K562 (cell line): ENCODE results near the gene RNF166. TPM values are rescaled to one million over a fixed set of nuclear protein-coding genes. Genes with fewer than 3 reads are reported as not detected.
A peak's percentile ranks its signal among the peaks of the same experiment; 100 is the strongest.

Experiments
- ATAC-seq: fragments of 200-7000 bp; cut with Tn5 transposase; 3 replicates; pipeline ENCODE4 v1.9.1; 2020; ENCODE audit warnings: moderate library complexity
- BruUV-seq: library from RNA; stranded (reverse); fragments of 400-500 nt; replicated peaks from 2 replicates; lab custom pipeline; 2021; lab: Mats Ljungman, UMichigan
- CTCF ChIA-PET: fragments of 300-600 bp; formaldehyde crosslinking; extraction: SDS; loops from one replicate; lab custom pipeline; 2021; ENCODE audit warnings: low intra/inter-chr PET ratio; lab: Yijun Ruan, JAX
- POLR2A ChIA-PET: fragments of 300-600, 350-650 bp; sonication (Branson Sonifier 250); formaldehyde crosslinking; extraction: SDS; loops from one replicate; lab custom pipeline; 2021; ENCODE audit warnings: antibody characterized with exemption, inconsistent platforms; lab: Yijun Ruan, JAX
- DNase-seq, 4 experiments: peaks; one replicate each; pipeline versions ENCODE4 v3.0.0 to v3.0.0-alpha.2; 2011 to 2018; ENCODE audit warnings: low spot score in 3 of 4, mixed read lengths in 3 of 4; ENCODE audit errors: extremely low read depth in 1 of 4
- FAIRE-seq: peaks from 2 replicates; lab custom pipeline; 2011; peaks lifted over from hg19 to GRCh38; lab: Jason Lieb, UNC
- H2AFZ ChIP-seq: 2 replicates; pipeline ENCODE4 v1.6.0; 2011; ENCODE audit warnings: low read depth, low read length, control low read depth, inconsistent platforms
- H3K27ac ChIP-seq: fragments of 200-600 bp; 3 replicates; pipeline ENCODE4 v1.8.0; 2011; ENCODE audit warnings: low read depth, mild to moderate bottlenecking, control low read depth, inconsistent platforms, low read length, moderate library complexity, mixed read lengths; ENCODE audit errors: extremely low read depth
- H3K27me3 ChIP-seq, 2 experiments: fragments of 300-600 bp in 1 of 2; 2 replicates in 1 of 2; 3 replicates in 1 of 2; pipeline versions ENCODE4 v1.6.0 to v1.8.0; 2011; ENCODE audit warnings: inconsistent platforms in 2 of 2, low read length in 2 of 2, mild to moderate bottlenecking in 1 of 2, mixed read lengths in 1 of 2, moderate library complexity in 1 of 2; ENCODE audit not compliant: control insufficient read depth in 2 of 2, insufficient read depth in 2 of 2
- H3K36me3 ChIP-seq: fragments of 300-600 bp; 3 replicates; pipeline ENCODE4 v1.8.0; 2011; ENCODE audit warnings: mild to moderate bottlenecking, low read length, inconsistent platforms; ENCODE audit not compliant: control insufficient read depth, insufficient read depth
- H3K4me1 ChIP-seq, 2 experiments: fragments of 200-600 bp in 1 of 2; replicated peaks in 1 of 2; 2 replicates in 1 of 2; 3 replicates in 1 of 2; pipeline versions ENCODE4 v1.5.1 to v1.8.0; 2011; ENCODE audit warnings: inconsistent platforms in 2 of 2, low read length in 2 of 2, mild to moderate bottlenecking in 1 of 2, mixed read lengths in 1 of 2, moderate library complexity in 1 of 2; ENCODE audit not compliant: control insufficient read depth in 2 of 2, insufficient read depth in 2 of 2
- H3K4me2 ChIP-seq: 2 replicates; pipeline ENCODE4 v1.6.1; 2011; ENCODE audit warnings: low read length, control low read depth, inconsistent platforms, mixed read lengths; ENCODE audit not compliant: insufficient read depth
- H3K4me3 ChIP-seq: fragments of 200-600 bp; sonication (generic), shearing (Covaris generic); 2 replicates; pipeline ENCODE4 v1.5.1; 2016; ENCODE audit warnings: control low read depth, inconsistent platforms
- H3K79me2 ChIP-seq: fragments of 200-600 bp; 3 replicates; pipeline ENCODE4 v1.8.0; 2011; ENCODE audit warnings: low read length, inconsistent platforms; ENCODE audit not compliant: control insufficient read depth, insufficient read depth
- H3K9ac ChIP-seq, 2 experiments: 2 replicates each; pipeline versions ENCODE4 v1.6.0 to v1.6.1; 2011; ENCODE audit warnings: low read depth in 2 of 2, low read length in 2 of 2, control low read depth in 1 of 2, inconsistent platforms in 1 of 2, mild to moderate bottlenecking in 1 of 2, mixed read lengths in 1 of 2; ENCODE audit not compliant: insufficient read depth in 1 of 2
- H3K9me1 ChIP-seq: one replicate; pipeline ENCODE4 v1.6.0; 2011; ENCODE audit warnings: inconsistent platforms, mild to moderate bottlenecking, low read length, moderate library complexity; ENCODE audit not compliant: control insufficient read depth, insufficient read depth
- H3K9me3 ChIP-seq: replicated peaks from 2 replicates; pipeline ENCODE4 v1.5.1; 2011; ENCODE audit warnings: low read depth, low read length, inconsistent platforms; ENCODE audit not compliant: control insufficient read depth, insufficient read depth
- H4K20me1 ChIP-seq: replicated peaks from 2 replicates; pipeline ENCODE4 v1.6.1; 2011; ENCODE audit warnings: low read length, inconsistent platforms, mixed read lengths; ENCODE audit not compliant: control insufficient read depth, insufficient read depth
- ARNT ChIP-seq, 2 experiments: fragments of 450-650 bp; IDR thresholded peaks; 2 replicates each; pipeline ENCODE4 v1.6.1; 2016; ENCODE audit warnings: mild to moderate bottlenecking in 1 of 2
- CC2D1A ChIP-seq: fragments of 450-650 bp; IDR thresholded peaks from 2 replicates; pipeline ENCODE4 v1.6.1; 2017; ENCODE audit warnings: mild to moderate bottlenecking
- CEBPG ChIP-seq, 3 experiments: fragments of 200-800 bp in 1 of 3; sonication (Bioruptor generic) in 1 of 3; sonication (generic) in 1 of 3; formaldehyde crosslinking in 1 of 3; IDR thresholded peaks in 2 of 3; conservative IDR thresholded peaks in 1 of 3; 2 replicates each; pipeline versions ENCODE4 v1.6.1 to v1.8.0; 2016 to 2022; ENCODE audit warnings: missing compliant biosample characterization in 2 of 3, missing genetic modification characterization in 2 of 3, mild to moderate bottlenecking in 1 of 3, missing genetic modification reagents in 1 of 3
- FOXA3 ChIP-seq, 2 experiments: fragments of 450-650 bp in 1 of 2; sonication (generic) in 1 of 2; formaldehyde crosslinking; IDR thresholded peaks in 1 of 2; conservative IDR thresholded peaks in 1 of 2; 2 replicates each; pipeline versions ENCODE4 v1.4.0 to v1.8.0; 2020 to 2022; ENCODE audit warnings: mild to moderate bottlenecking in 2 of 2, missing genetic modification reagents in 1 of 2
- FOXJ2 ChIP-seq: fragments of 200-800 bp; sonication (Bioruptor generic); IDR thresholded peaks from 2 replicates; pipeline ENCODE4 v1.6.1; 2016; ENCODE audit warnings: missing genetic modification characterization, missing compliant biosample characterization
- FOXM1 ChIP-seq, 2 experiments: fragments of 450-650 bp in 1 of 2; sonication (generic) in 1 of 2; formaldehyde crosslinking in 1 of 2; IDR thresholded peaks; 2 replicates each; pipeline versions ENCODE4 v1.6.1 to v1.9.0; 2017 to 2022; ENCODE audit warnings: low read depth in 2 of 2, mild to moderate bottlenecking in 2 of 2, missing genetic modification reagents in 1 of 2, moderate library complexity in 1 of 2
- HLTF ChIP-seq: fragments of 450-650 bp; IDR thresholded peaks from 2 replicates; pipeline ENCODE4 v1.6.1; 2016
- HNRNPL ChIP-seq: fragments of 200-400 bp; formaldehyde crosslinking; IDR thresholded peaks from 2 replicates; pipeline ENCODE4 v1.6.1; 2017; ENCODE audit warnings: low read depth, mild to moderate bottlenecking, low read length
- MIER1 ChIP-seq: fragments of 450-650 bp; IDR thresholded peaks from 2 replicates; pipeline ENCODE4 v1.6.1; 2016; ENCODE audit warnings: antibody characterized with exemption, mild to moderate bottlenecking, low read depth
- PHF21A ChIP-seq: fragments of 450-650 bp; IDR thresholded peaks from 2 replicates; pipeline ENCODE4 v1.6.1; 2017; ENCODE audit warnings: low read depth, borderline replicate concordance
- SMARCA5 ChIP-seq: fragments of 450-650 bp; IDR thresholded peaks from 2 replicates; pipeline ENCODE4 v1.6.1; 2016
- SPI1 ChIP-seq: IDR thresholded peaks from 2 replicates; pipeline ENCODE4 v1.6.1; 2011; ENCODE audit warnings: low read depth, low read length, control low read depth, borderline replicate concordance
- TEAD1 ChIP-seq, 2 experiments: fragments of 450-650 bp in 1 of 2; sonication (generic) in 1 of 2; formaldehyde crosslinking; IDR thresholded peaks; 2 replicates each; pipeline versions ENCODE4 v1.4.0 to v1.8.0; 2020 to 2022; ENCODE audit warnings: mild to moderate bottlenecking in 2 of 2, missing genetic modification reagents in 1 of 2
- ZNF121 ChIP-seq: sonication (generic); formaldehyde crosslinking; conservative IDR thresholded peaks from 2 replicates; pipeline ENCODE4 v1.8.0; 2022; ENCODE audit warnings: missing genetic modification reagents
- ZNF175 ChIP-seq: fragments of 200-800 bp; sonication (Bioruptor generic); IDR thresholded peaks from 2 replicates; pipeline ENCODE4 v1.6.1; 2016; ENCODE audit warnings: low read depth, mild to moderate bottlenecking, missing genetic modification characterization, missing compliant biosample characterization
- ZNF263 ChIP-seq: sonication (generic); formaldehyde crosslinking; IDR thresholded peaks from 2 replicates; pipeline ENCODE4 v1.8.0; 2022; ENCODE audit warnings: mild to moderate bottlenecking, missing genetic modification reagents, borderline replicate concordance
- WGBS: fragments of 100-300 bp; shearing (Covaris generic); methylation state at CpG from one replicate; pipeline ENCODE4 v1.1.6; 2016; ENCODE audit warnings: low coverage, mixed read lengths; ENCODE audit not compliant: insufficient coverage; ENCODE audit errors: missing lambda C conversion rate; 5-methylcytosine and 5-hydroxymethylcytosine counted together
- in situ Hi-C: fragments of 300-500 bp; cut with MboI; formaldehyde crosslinking; loops from 4 replicates; pipeline ENCODE4 v1.15.0; 2018; ENCODE audit warnings: inconsistent platforms, mixed read lengths
- intact Hi-C: fragments of 100-400 bp; cut with micrococcal nuclease; formaldehyde crosslinking; loops from 2 replicates; pipeline ENCODE4 v1.14.2; 2022
- polyA plus RNA-seq, 8 experiments: library from polyadenylated mRNA; depleted of rRNA in 4 of 8; stranded (reverse) in 5 of 8; unstranded in 3 of 8; fragments of >200 nt; fragmentation: Nextera tagmentation in 2 of 8; fragmentation: Illumina TruSeq in 1 of 8; extraction: Ambion mirVana in 2 of 8; extraction: Trizol in 1 of 8; gene quantifications; 2 replicates each; pipeline versions ENCODE4 v1.2.1 to v1.2.3, GENCODE V29; 2011 to 2014; ENCODE audit warnings: inconsistent platforms in 1 of 8, missing spikeins in 1 of 8
- total RNA-seq, 7 experiments: library from RNA; depleted of rRNA in 6 of 7; stranded (reverse); fragments of >200 nt in 6 of 7; fragmentation: Illumina TruSeq in 2 of 7; extraction: Trizol in 2 of 7; gene quantifications; 2 replicates each; pipeline versions ENCODE4 v1.2.1 to v1.2.3, GENCODE V29; 2011 to 2021; ENCODE audit warnings: low replicate concordance in 1 of 7
- TF ChIP-seq, protein P1 (sequence below): fragments of 450-650 bp; IDR thresholded peaks from 2 replicates; pipeline ENCODE4 v1.7.0; 2016; ENCODE audit warnings: borderline replicate concordance

RNF166 gene
- total and polyA plus RNA-seq, 9 of the 15 experiments (the other 6 are each of a cell fraction or from before 2014, with no cell fraction given) = 0.56 to 60.3 (median 19.5) TPM

DNA sequence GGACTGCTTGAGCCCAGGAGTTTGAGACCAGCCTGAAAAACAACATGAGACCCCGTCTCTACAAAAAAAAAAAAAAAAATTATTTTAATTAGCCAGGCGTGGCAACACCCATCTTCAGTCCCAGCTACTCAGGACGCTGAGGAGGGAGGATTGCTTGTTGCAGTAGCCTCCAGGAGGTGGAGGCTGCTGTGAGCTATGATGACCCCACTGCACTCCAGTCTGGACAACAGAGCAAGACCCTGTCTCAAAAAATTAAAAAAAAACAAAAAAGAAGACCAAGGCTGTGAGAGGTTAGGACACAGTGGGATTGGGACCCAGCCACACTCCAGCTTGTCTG is 18.6 kb downstream of the RNF166 start:
- no peaks in the 10 kb centered on the region for H3K27me3 ChIP-seq

More for the DNA sequence above, 18.6 kb downstream of the RNF166 start:
- in situ Hi-C loops = no loop called here
- FAIRE-seq (peak; percentile 59), DNase-seq (peak in 1 of 4 experiments; percentile 66), ATAC-seq (no peak)
- H2AFZ ChIP-seq = no peak overlapping the region
- peak; percentile 98 for TF ChIP-seq SMARCA5
- TF ChIP-seq CEBPG (CRISPR knock-in tag; IDR thresholded peaks at IDR 0.05) = 0 out of 2 replicates have a peak, but pooled peaks have one; percentile 39
- no peak for TF ChIP-seq CEBPG (tag; conservative IDR thresholded peaks at IDR 0.05 in 1 of 2, IDR thresholded peaks at IDR 0.05 in 1 of 2)
- no peak for TF ChIP-seq HNRNPL
- TF ChIP-seq FOXA3 (CRISPR knock-in tag; conservative IDR thresholded peaks at IDR 0.05 in 1 of 2, IDR thresholded peaks at IDR 0.05 in 1 of 2) = 0 out of 4 replicates have a peak, but pooled peaks of 1 of the 2 experiments have one; percentile 46
- TF ChIP-seq, protein P1, sequence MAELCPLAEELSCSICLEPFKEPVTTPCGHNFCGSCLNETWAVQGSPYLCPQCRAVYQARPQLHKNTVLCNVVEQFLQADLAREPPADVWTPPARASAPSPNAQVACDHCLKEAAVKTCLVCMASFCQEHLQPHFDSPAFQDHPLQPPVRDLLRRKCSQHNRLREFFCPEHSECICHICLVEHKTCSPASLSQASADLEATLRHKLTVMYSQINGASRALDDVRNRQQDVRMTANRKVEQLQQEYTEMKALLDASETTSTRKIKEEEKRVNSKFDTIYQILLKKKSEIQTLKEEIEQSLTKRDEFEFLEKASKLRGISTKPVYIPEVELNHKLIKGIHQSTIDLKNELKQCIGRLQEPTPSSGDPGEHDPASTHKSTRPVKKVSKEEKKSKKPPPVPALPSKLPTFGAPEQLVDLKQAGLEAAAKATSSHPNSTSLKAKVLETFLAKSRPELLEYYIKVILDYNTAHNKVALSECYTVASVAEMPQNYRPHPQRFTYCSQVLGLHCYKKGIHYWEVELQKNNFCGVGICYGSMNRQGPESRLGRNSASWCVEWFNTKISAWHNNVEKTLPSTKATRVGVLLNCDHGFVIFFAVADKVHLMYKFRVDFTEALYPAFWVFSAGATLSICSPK = peak; percentile 39; the same call in 1 of the 2 replicates
- TF ChIP-seq PHF21A = no peak
- TF ChIP-seq ZNF263 (CRISPR knock-in tag) = 0 out of 2 replicates have a peak, but pooled peaks have one; percentile 15
- peak; percentile 31; the same call in 1 of the 2 replicates for TF ChIP-seq HLTF
- TF ChIP-seq ZNF121 (CRISPR knock-in tag) = peak; percentile 100
- TF ChIP-seq TEAD1 (CRISPR knock-in tag; IDR thresholded peaks at IDR 0.05) = peak in 1 of 2 experiments; percentile 77; a peak in 1 of 4 replicates
- 0 out of 2 replicates have a peak, but pooled peaks have one; percentile 21 for TF ChIP-seq ZNF175 (CRISPR knock-in tag)
- 0 out of 2 replicates have a peak, but pooled peaks have one; percentile 9 for TF ChIP-seq CC2D1A
- TF ChIP-seq FOXM1 (IDR thresholded peaks at IDR 0.05; ENCODE audit: low read depth) = no peak
- peak; percentile 66; the same call in 1 of the 2 replicates for TF ChIP-seq FOXM1 (CRISPR knock-in tag; IDR thresholded peaks at IDR 0.05; ENCODE audit: low read depth)
- TF ChIP-seq MIER1 = 0 out of 2 replicates have a peak, but pooled peaks have one; percentile 25
- 0 out of 4 replicates have a peak, but pooled peaks of 1 of the 2 experiments have one; percentile 11 for TF ChIP-seq ARNT (IDR thresholded peaks at IDR 0.05)
- TF ChIP-seq SPI1 = no peak
- TF ChIP-seq FOXJ2 (tag) = no peak
- BruUV-seq = no TSS peak
- no peaks in the 10 kb centered on the region; the same call in 1 of the 2 replicates for H4K20me1 ChIP-seq
- intact Hi-C loops = loop anchor here (2.0 to 5.0 kb wide), 3 partner anchors 25 to 85 kb away; partner anchors contain the start of gene MVD
- WGBS = 10% methylated on average over 2 of the region's 3 CpGs
- POLR2A ChIA-PET = interaction anchor here (0.6 to 2.1 kb wide), 10 partner anchors 13 to 117 kb away, joined by 3 to 9 read pairs (median 6); partner anchors contain the start of gene ZC3H18
- peak overlapping the region; percentile 74 for H3K4me2 ChIP-seq
- no peaks in the 10 kb centered on the region for H3K36me3 ChIP-seq
- H3K79me2 ChIP-seq = no peaks in the 10 kb centered on the region; the same call in 2 of the 3 replicates
- CTCF ChIA-PET = no interaction called here
- H3K27ac ChIP-seq = peak overlapping the region; percentile 44
- peak overlapping the region; percentile 47 to 76; a peak in 2 of 4 replicates for H3K9ac ChIP-seq
- H3K4me3 ChIP-seq = no peak overlapping the region; the same call in 1 of the 2 replicates
- H3K4me1 ChIP-seq = peaks cover 45 to 78% of the 10 kb centered on the region in 2 experiments
- H3K9me1 ChIP-seq = no peaks in the 10 kb centered on the region
- no peaks in the 10 kb centered on the region for H3K9me3 ChIP-seq
